Renal pelvis (tissue), 4 donors: ENCODE results near the gene EXOC6B. TPM values are rescaled to one million over a fixed set of nuclear protein-coding genes. Genes with fewer than 3 reads are reported as not detected.

ENCODE experiments used
- DNase-seq: peaks from one replicate; pipeline ENCODE4 v3.0.0-alpha.2; 2013
- polyA plus RNA-seq, 3 donors: library from polyadenylated mRNA; unstranded; fragments of 120-200 nt; gene quantifications; one replicate each; pipeline ENCODE4 v1.2.1, GENCODE V29; 2013; ENCODE audit not compliant: insufficient read length in 3 of 3

EXOC6B gene
- polyA plus RNA-seq, 3 donors = 20.0 to 24.6 (median 21.8) TPM

DNA sequence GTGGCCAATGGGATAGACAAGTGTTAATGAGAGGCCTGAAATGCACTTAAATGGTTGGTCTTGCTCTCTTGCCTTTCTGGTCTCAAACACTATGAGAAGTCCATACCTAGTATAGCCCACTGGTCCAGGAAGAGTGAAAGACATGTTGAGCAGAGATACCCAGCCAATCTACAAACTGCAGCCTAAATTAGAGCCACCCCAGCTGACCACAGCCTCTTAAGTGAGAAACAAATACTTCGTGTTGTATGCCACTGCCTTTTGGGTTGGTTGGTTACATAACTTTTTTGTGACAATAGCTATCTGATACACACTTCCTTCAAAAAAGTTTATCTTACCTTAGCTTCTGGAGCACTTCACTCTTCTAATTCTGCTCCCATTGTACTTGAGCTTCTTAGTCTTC lies 8.8 kb upstream of the EXOC6B start:
- no peak for DNase-seq

DNA sequence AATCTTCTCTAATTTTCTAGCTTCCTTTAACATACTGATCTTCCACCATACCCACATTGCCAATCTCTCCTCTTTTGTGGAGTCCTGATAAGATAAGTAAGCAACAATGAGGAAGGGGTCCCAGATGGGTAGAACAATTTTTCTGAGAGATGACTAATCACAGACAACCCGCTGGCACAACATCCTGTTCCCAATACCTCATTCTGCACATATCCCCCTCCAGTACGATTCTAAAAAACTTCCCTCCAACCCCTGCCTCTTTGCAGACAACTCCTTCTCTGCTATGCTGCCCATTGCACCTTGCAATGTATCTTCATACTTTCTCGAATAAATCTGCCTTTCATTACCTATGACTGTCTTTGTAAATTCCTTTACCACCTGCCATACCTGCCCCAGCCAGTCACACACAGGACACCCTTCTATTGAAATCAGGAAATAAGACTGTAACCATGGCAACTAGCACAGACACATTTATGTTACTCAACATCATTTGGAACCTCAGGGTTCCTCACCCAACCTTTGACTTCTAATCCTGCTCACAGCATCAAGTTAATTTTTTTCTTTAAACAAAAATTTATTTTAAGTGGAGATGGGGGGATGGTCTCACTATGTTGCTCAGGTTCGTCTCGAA lies 7.4 kb upstream of the EXOC6B start:
- DNase-seq = no peak

DNA sequence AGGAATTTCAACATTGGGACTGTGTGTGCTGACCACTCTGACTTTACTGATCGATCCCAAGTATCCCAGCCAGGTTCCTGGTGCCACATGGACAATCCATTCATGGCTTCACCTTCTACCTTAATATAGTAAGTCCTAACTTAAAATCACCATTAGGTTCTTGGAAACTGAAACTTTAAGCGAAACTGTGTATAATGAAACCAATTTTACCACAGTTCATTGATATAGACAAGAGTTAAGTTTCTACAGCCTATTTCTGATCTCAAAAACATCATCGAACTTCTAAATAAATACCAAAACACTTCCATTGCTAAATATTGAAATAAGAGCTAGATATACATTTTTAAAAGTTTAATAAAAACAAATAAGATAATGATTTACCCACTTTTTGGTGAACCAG lies 4.4 kb upstream of the EXOC6B start:
- DNase-seq = no peak

DNA sequence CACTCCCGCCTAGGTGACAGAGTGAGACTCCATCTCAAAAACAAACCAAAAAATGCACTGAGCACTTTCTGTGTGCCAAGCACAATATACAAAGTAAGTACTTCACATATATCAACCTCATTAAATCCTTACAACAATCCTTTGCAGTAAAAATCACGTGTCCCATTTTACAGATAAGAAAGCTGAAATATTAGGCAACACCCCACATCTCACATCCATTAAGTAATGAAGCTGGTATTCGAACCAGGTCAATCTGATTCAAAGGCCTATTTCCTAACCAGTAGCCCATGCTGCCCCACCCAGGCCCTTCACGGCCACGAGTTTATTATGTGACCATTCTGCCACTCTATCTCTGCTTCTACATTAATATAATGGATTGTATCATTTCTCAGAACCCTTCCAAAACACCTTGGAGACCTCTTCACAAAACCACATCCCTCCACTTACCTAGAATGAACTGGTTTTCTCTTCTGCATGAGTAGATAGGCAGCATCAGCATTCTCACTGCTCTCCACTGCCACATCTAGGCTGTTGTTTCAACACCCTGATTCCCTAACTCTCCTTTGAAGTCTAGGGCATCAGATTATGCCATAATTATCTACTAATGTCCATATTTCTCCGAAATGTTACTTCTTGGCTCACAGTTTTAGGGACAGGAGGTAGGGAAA lies 3.1 kb upstream of the EXOC6B start:
- no peak for DNase-seq

DNA sequence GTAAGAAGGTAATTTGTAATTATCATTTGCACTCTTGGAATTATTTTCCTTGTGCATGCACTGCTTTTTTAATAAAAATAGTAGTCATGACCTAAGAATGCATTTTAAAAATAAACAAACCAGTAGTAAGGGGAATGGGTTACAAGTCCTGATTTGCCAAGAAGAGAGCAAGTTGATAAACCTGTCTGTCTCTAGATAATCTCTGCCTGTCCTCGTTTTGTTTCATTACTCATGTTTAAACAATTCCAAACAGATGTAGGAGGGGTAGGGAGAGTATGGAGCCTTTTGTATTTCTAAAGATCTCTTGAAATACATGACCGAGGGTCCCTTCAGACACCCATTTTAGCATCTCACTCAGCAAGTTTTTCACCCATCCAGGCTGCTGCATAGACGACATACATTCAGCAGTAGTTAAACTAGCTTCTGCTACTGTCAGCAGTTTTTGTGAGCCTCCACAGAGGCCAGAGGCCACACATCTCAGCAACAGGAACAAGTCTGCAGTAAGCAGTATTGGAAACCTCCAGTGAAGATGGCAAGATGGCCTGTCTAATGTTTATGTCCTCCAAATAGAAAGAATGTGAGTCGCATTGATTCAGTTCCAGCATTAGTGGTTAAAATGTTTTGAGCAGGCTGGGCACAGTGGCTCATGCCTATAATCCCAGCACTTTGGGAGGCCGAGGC lies 2.3 kb upstream of the EXOC6B start:
- no peak for DNase-seq

DNA sequence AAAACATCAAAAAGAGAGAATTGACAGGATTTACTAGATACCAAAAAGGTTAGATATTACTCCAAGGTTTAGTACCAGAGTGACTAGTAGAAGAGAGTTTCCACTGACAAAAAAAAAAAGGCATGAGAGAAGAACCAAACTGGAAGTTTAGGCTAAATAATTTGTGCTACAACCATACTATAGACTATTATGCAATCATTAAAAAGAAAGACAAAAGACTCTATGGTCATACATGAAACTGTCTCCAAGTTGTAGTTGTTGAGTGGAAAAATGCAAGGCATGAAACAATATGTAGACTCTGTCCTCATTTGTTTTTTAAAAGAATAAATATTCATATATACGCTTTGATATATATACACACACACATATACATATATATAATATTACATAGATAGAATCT lies 1.7 kb upstream of the EXOC6B start:
- DNase-seq = no peak

DNA sequence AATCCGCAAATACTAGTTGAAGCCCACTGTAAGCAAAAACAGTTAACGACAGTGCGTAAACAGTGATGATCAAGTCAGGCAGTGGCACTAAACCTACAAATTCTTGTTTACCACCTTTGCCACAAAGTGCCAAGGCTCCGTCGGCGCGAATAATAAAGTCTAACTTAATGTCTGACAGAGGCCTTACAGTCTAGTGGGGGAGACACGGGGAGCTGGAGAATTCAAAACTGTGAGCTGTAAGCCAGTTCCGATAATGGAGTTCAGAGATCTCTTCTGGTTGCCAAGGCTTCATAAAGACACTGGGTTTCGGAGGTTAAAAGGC lies 284 bp upstream of the EXOC6B start:
- no peak for DNase-seq

DNA sequence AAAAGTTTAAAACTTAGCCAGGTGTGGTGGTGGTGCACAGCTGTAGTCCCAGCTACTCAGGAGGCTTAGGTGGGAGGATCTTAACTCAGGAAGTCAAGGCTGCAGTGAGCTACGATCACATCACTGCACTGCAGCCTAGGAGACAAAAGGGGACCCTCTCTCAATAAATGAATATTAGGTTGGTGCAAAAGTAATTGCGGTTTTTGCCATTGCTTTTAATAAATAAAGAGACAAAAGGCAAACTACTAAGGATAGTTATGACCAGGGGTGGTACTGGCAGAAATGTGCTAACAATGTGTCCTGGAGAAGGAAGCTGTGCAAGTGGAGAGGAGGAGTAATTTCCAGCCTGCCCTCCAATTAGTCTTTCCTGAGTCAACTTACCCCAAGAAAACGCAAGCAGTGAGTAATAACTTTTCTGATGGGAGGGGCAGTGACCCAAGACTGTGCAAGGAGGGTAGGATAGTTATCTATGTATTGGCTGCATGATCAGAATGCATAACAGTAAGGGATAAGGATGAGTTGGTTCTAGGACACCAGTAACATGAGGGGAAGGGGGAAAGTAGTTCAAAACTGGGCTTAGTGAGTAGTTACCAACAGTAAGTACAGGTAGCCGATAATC lies 1.5 kb downstream of the EXOC6B start:
- DNase-seq = no peak

DNA sequence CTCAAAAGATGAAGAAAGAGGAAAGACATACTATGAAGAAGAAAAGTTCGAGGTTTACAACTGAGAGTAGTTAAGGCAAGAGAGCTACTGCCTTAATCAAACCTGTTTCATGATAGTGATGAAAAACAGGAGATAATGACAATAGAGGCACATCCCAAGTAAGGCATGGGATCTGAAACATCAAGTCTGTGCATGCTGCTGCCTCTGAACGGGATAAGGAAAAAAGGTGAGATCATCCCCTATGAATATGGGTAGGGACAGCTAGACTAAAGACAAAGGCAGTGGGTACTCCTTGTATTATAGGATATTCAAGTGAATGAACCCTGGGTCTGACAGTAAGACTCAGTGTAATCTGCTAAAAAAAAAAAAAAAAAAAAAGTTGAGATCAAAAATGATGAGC lies 3.0 kb downstream of the EXOC6B start:
- no peak for DNase-seq

DNA sequence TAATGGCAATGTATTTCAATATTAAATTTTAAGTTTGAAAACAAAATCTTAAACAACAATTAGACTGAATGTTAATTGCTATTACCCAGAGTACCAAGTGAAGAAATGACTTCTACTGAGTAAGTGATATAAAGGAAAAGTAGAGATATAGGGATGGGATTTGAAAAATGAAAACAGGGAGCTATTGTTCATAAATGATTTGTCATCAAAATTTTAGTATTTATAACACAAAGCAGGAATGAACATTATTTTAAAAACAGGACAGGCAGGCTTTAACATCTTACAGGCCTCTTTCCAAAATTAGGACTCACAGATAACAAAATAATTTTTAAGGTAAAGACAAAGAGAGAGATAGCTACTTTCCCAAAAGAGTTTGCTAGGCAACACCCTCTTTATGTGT lies 3.9 kb downstream of the EXOC6B start:
- no peak for DNase-seq

DNA sequence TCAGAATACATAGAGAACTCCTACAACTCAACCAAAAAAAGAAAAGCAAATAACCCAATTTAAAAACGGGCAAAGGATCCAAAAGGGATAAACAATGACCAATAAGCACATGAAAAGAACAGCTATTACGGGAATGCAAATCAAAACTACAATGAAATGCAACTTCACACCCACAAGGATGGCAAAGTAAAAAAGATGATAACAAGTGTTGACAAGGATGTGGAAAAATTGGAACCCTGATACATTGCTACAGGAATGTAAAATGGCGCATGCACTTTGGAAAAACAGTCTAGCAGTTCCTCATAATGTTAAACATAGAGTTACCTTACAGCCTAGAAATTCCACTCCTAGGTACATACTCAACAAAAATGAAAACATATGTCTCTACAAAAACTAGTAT lies 4.7 kb downstream of the EXOC6B start:
- DNase-seq = no peak

DNA sequence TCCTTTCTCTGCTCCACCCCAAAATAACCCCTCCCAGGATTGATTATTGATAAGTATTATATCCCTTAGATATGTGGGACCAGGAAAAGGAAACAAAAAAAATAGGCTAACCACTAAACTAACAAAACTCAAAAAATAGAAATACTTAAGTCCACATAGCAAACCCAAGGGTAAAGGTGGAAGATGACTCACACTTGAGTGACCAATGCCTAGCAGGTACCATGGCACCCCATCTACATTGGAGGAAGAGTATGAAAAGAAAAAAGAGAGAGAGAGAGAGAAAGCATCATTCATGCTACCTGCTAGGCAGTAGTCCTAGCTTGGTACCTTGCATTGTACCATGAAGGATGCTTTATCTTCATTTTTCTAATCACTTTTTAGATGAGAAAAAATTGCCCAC lies 6.3 kb downstream of the EXOC6B start:
- no peak for DNase-seq

DNA sequence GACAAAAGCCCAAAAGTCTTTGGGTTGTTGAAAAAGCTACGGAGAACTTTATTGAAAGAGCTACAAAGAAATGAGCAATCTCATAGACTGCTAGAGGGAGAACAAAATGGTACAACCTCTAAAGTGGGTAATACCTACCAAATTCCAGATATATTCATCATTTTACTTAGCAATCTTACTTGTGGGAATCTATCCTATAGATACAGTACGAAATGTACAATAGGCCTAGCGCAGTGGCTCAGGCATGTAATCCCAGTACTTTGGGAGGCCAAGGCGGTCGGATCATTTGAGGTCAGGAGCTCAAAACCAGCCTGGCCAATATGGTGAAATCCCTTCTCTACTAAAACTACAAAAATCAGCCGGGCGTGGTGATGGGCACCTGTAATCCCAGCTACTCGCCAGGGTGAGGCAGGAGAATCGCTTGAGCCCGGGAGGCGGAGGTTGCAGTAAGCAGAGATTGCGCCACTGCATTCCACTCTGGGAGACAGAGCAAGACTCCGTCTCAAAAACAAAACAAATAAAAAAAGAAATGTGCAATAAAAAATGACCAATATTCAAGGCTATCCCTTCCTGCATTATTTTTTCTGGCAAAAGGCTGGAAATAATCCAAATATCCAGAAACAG lies 10.1 kb downstream of the EXOC6B start:
- no peak for DNase-seq

DNA sequence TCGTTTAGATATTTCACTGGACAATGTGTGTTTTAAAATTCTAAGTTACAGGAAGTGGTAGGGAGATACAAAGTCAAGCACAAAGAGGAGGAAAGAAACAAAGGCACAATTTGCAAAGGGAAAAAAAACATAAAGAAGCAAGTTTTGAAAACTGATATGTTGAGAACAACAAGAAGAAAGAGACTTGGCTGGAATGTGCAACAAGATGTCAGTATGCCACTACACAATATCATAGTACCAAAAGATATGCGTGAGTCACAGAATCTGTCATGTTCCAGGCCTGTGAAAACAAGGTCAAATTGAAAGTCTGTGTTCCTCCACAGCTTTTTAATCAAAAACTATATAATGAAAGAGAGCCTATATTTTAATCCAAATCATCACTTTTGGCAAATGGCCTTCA lies 12.0 kb downstream of the EXOC6B start:
- no peak for DNase-seq

DNA sequence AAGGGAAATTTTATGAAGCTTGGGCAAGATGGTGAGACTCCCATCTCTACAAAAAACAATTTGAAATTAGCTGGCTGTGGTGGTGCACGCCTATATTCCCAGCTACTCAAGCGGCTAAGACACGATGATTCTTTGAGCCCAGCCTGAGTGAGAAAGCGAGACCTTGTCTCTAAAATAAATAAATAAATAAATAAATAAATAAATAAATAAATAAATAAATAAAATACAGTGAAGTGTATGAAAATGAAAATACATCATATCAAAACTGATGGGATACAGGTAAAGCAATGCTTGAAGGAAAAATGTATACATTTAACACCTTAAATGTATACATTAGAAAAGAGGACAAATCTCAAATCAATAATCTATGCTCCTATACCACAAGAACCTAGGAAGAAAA lies 15.7 kb downstream of the EXOC6B start:
- no peak for DNase-seq

DNA sequence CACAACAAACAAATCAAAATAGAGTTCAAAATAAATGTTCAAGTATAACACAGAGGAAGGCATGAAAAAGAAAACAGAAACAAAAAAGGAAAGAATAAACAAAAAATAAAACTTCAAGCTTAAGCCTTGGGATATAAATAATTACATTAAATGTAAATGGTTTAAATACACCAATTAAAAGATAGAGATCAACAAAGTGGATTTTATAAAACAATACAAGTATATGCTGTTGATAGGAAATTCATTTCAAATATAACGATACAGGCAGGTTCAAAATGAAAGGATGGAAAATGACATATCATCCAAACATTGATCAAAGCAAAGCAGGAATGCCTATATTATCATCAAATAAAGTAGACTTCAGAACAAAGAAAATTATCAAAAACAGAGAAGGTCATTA lies 16.7 kb downstream of the EXOC6B start:
- DNase-seq = no peak

DNA sequence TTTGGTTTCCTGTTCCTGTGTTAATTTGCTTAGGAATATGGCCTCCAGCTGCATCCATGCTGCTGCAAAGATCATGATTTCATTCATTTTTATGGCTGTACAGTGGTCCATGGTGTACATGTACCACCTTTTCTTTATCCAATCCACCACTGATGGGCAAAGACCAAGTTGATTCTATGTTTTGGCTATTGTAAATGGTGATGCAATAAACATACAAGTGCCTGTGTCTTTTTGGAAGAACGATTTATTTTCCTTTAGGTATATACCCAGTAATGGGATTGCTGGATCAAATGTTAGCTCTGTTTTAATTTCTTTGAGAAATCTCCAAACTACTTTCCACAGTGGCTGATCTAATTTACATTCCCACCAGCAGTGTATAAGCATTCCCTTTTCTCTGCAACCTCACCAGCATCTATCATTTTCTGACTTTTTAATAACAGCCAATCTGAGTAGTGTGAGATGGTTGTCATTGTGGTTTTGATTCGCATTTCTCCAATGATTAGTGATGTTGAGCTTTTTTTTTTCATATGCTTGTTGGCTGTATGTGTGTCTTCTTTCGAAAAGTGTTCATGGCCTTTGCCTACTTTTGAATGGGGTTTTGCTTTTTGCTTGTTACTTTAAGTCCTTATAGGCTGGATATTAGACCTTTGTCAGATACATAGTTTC lies 19.4 kb downstream of the EXOC6B start:
- no peak for DNase-seq

DNA sequence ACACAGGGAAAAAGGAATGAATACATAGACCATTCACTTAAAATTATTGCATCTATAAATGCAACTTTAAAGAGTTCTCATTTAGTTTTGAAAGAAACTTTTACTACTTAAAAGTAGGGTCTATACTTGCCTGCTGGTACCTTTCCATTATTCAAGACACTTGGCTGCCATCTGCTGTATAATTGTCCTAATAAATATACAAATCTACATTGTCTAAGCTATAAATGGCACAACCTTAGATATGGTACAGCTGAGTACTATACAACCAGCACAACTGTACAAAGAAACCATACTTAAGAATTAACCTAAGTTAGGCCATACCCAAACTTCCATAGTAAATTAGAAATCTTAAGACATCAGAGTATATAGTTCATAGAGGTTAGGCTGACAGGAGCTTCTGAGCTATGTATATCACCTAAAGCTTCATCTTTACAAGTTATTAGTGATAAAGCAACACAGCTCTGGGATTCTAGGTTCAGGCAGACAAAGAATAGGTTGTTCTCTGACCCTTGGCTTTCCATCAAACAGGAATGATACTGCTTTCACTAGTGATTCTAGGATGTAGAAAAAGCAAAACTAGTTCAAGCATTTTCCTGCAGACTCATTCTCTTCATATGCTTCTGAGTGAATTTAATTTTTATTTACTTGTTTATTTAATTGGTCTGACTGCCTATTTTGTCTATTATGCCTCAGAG lies 22.1 kb downstream of the EXOC6B start:
- DNase-seq = no peak

DNA sequence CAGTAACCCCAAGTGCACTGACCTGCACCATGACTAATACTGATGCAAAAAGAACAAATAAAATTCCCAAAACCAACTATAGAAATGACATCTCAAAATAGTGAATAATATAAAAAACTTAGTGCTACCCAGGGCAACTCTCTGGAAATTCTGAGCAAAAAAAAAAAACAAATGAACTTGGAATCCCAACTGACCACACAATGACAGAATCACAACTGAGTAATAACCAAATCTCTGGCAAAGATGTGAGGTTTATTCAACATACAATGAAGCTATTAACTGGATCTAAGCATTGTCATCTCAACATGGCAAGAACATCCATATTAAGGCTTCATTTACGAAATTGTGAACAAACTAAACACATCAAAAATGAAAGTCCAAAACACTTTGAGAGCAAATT lies 22.7 kb downstream of the EXOC6B start:
- DNase-seq = no peak

DNA sequence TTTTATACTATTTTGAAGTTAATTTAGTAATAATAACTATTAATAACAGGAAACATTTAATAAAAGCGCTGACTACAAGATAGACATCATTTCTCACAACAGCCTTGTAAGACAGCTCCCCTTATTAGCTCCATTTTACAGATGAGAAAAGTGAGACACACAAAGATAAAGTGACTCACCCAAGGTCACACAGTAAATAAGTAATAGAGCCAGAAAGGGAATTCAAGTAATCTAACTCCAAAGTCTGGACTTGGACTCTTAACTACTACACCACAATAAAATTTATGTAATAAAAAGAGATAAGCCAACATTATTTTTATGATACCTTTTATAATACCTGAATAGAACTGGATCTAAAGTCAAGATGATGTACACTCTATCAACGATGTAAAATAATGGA lies 25.3 kb downstream of the EXOC6B start:
- DNase-seq = no peak

DNA sequence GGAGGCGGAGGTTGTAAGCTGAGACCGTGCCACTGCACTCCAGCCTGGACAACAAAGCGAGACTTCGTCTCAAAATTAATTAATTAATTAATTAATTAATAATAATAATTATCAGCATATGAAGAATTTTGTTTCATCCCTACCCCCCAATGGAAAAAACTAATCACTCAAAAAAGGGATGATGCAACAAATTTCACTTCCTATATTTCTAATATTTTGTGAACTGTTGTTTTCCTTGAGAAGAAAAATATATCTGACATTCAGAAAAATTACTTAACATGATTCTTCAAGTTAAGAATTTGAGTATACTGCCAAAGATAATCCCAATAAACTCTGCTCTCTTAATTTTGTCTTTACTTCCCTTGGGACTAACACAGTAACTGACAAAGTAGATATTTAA lies 28.1 kb downstream of the EXOC6B start:
- no peak for DNase-seq

DNA sequence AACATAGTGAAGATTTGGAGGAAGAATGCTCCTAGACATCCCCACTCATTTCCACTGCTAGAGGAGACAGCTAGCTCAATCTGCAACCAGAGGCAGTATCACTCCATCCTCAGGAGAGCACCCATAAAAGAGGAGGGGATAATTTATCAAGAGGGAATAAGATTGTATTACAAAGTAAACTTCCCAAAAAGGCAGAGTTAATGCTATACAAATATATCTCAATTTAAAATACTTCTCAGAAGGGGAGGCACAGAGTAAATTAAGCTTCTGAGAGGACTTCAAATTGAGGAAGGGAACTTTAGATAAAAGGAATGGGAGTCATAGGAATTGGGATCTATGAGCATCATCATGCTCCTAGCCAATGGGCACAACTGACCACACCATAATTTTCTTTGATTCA lies 29.1 kb downstream of the EXOC6B start:
- DNase-seq = no peak
